Mesodermal cell (in vitro differentiated cells): ENCODE data around the gene PLA2G2C.

ENCODE experiments used
- H3K27ac ChIP-seq: 2 replicates; pipeline ENCODE4 v1.7.0; 2013; ENCODE audit warnings: mild to moderate bottlenecking, low read depth, low read length, moderate library complexity; ENCODE audit not compliant: severe bottlenecking
- H3K36me3 ChIP-seq: 2 replicates; pipeline ENCODE4 v1.7.1; 2013; ENCODE audit warnings: mild to moderate bottlenecking, low read length, moderate library complexity; ENCODE audit not compliant: control insufficient read depth, insufficient read depth
- H3K4me1 ChIP-seq: one replicate; pipeline ENCODE4 v1.7.1; 2013; ENCODE audit warnings: mild to moderate bottlenecking, low read length; ENCODE audit not compliant: insufficient read depth, control insufficient read depth, poor library complexity, severe bottlenecking
- H3K4me3 ChIP-seq: 2 replicates; pipeline ENCODE4 v1.7.0; 2013; ENCODE audit warnings: low read length, control low read depth, mild to moderate bottlenecking; ENCODE audit not compliant: insufficient read depth, poor library complexity, severe bottlenecking; ENCODE audit errors: extremely low read depth
- H3K9me3 ChIP-seq: 2 replicates; pipeline ENCODE4 v1.7.1; 2013; ENCODE audit warnings: mild to moderate bottlenecking, low read length, moderate library complexity; ENCODE audit not compliant: control insufficient read depth
- WGBS, 2 experiments: methylation state at CpG; one replicate each; pipeline ENCODE4 v1.1.5; 2013; ENCODE audit warnings: missing lambda C conversion rate in 2 of 2; ENCODE audit not compliant: insufficient coverage in 2 of 2; 5-methylcytosine and 5-hydroxymethylcytosine counted together

PLA2G2C gene

DNA sequence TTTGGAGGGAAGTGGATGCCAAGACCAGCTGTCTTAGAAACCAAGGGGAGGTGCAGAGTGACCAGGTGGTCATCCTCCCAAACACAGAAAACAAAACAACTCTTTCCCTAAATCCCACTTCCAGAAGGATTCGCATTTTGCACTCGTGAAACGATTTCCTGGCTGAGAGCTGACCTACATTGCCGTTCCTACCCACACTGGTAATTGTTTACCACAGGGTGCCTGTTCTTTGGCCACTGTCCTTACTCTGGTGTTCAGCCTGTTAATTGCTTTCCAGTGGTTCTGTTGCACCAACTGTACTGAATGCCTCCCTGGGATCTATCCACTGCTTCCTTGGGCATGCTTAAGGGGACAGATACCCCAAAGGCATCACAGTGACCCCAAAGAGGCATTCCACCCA, 23.2 kb upstream of the PLA2G2C start:
- WGBS, 2 experiments: 85 to 89% methylated on average over 4 of the region's 4 CpGs
- Histone ChIP-seq H3K27ac (no peak overlapping the region), H3K36me3 (no peaks in the 10 kb centered on the region)

DNA sequence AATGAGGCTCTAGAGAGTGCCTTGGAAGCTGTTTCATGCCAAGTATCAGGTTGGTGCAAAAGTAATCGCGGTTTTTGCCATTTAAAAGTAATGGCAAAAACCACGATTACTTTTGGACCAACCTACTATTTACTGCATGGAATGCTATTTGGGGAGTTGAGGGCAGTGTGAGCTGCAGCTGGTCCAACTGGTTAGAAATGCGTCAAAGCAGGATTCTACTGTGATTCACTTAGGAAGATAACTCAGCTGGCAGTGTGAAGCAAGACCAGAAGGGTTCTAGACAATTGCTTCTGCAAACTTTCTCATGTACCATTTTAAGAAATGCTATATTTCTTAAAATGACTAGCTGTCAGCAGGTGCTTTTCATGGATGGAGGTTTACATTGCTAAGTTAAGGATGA, 21.2 kb upstream of the PLA2G2C start:
- Histone ChIP-seq H3K27ac (no peak overlapping the region), H3K4me1 (no peaks in the 10 kb centered on the region), H3K4me3 (no peak overlapping the region), H3K9me3 (no peaks in the 10 kb centered on the region), H3K36me3 (no peaks in the 10 kb centered on the region)
- WGBS, 2 experiments: 80 to 84% methylated on average over 2 to 3 of the region's 4 CpGs

More for the DNA sequence above, 23.2 kb upstream of the PLA2G2C start:
- Histone ChIP-seq H3K9me3 (no peaks in the 10 kb centered on the region), H3K4me1 (no peaks in the 10 kb centered on the region), H3K4me3 (no peak overlapping the region)

DNA sequence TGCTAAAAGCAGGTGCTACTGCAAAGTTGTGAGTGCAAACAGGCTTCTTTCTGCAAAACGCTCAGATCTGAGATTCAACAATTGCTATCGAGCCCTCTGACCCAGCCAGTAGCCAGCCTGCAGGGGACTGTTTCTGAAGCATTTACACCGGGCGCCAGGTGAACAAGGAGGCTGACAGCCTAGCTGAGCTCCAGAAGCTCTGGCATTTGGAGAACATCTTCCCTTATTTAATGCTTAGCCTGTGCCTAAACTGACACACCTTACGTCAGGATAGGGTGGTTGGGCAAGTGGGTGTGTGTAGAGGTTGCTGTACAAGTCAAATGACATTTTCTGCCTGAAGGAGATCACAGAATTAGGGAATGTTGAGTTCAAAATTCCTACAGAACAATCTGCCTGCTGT, 15.8 kb upstream of the PLA2G2C start:
- Histone ChIP-seq H3K9me3 (no peaks in the 10 kb centered on the region), H3K36me3 (no peaks in the 10 kb centered on the region), H3K27ac (no peak overlapping the region), H3K4me1 (no peaks in the 10 kb centered on the region), H3K4me3 (no peak overlapping the region)
- 91 to 95% methylated on average over 4 to 5 of the region's 5 CpGs for WGBS, 2 experiments

DNA sequence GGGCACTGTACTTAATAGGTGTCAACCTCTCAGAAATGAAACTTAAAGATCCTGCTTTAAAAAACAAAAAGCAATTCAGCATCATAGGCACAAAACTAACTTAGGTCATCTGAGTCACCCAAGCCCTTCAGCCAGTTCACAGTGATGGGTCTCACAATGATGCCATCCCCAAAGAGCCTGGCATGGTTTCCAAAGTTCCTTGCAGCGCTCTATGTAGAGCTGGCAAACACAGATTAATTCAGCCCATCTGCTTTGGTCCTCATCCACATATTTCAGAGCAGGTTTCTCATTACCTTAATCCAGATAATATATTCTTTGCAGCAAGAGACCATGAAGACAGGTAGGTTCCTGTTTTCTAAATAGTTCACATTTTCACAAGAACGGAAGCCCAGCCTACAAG, 14.6 kb upstream of the PLA2G2C start:
- Histone ChIP-seq H3K4me1 (no peaks in the 10 kb centered on the region), H3K4me3 (no peak overlapping the region), H3K9me3 (no peaks in the 10 kb centered on the region), H3K36me3 (no peaks in the 10 kb centered on the region), H3K27ac (no peak overlapping the region)
- WGBS, 2 experiments: 93 to 100% methylated on average over 1 to 2 of the region's 2 CpGs

DNA sequence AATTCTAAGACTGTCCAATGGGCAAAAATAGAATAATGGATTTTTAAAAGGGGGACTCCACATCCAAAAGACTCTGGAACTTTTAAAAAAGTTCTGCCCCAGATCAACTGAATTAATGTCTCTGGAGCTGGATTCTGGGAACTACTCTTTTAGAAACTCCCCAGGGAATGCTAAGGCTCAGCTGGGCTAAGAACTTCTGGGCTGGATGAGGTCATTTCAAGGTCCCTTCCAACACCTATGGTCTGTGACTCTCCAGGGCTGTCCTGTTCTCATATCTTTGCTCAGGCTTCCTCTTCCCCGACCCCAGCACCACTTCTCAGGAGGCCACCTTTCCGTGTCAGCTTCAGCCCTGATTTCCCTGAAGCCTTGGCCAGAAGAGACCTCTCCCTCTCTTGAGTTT, 13.5 kb upstream of the PLA2G2C start:
- Histone ChIP-seq H3K36me3 (no peaks in the 10 kb centered on the region), H3K4me3 (no peak overlapping the region), H3K27ac (no peak overlapping the region), H3K9me3 (no peaks in the 10 kb centered on the region), H3K4me1 (no peaks in the 10 kb centered on the region)
- 95 to 100% methylated on average over 2 of the region's 2 CpGs for WGBS, 2 experiments

DNA sequence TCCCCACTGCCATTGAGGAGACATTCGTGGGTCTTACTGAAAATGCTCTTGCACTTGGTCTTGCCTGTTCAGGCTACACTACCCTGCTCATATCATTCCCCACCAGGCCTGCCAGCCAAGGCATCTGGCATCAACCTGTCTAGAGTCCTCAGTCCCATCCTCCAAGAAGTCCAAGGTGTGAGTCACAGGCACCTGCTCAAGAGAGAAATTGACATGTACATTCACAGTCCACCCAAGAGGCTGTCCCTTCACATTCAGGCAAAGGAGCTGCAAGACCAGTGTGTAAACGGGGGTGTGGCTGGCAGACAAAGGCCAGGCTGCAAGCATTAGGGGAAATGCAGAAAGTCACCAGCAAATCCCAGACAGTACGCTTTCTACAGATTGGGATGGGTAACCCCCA, 13.1 kb upstream of the PLA2G2C start:
- Histone ChIP-seq H3K27ac (no peak overlapping the region), H3K4me1 (no peaks in the 10 kb centered on the region), H3K4me3 (no peak overlapping the region), H3K36me3 (no peaks in the 10 kb centered on the region), H3K9me3 (no peaks in the 10 kb centered on the region)
- 77 to 88% methylated on average over 2 to 3 of the region's 3 CpGs for WGBS, 2 experiments

DNA sequence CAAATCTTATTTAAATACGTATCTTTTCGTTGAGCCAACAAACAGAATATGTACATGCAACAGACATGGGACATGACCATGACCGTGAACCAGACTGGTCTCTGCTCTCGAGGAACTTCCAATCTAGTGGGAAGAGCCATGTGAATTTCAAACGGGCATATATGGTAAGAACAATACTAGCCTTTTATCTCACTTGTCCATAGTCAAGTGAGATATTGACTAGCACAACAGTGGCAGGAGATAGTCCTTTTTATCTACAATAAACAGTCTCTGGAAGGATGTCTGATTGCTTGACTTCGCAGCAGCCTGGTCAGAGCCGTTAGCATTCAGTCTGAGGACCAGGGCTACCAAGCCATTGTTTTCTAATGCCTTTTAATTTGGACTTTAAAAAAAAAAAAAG, 12.6 kb upstream of the PLA2G2C start:
- WGBS, 2 experiments: 86 to 100% methylated on average over 4 to 6 of the region's 7 CpGs
- no peaks in the 10 kb centered on the region for H3K4me1 ChIP-seq
- H3K9me3 ChIP-seq: no peaks in the 10 kb centered on the region
- H3K36me3 ChIP-seq: no peaks in the 10 kb centered on the region
- no peak overlapping the region for H3K4me3 ChIP-seq
- H3K27ac ChIP-seq: no peak overlapping the region

DNA sequence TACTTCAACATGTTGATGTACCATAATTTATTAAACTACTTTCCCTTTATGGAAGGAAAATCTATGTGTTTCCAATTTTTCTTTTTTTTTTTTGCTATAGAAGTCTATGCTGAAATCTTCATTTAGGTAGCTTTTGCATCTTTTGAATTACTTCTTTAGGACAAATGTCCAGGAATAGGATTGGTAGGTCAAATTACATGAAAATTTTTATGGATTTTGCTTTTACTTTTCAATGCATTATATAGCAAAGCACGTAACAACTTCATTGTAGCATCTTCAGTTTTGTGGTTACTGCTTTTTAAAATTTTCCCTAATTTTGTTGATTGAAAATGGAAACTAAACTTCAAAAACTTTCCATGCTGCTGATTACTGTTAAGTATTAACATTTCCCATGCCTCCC, 12.0 kb upstream of the PLA2G2C start:
- no peak overlapping the region for H3K27ac ChIP-seq
- no peaks in the 10 kb centered on the region for H3K4me1 ChIP-seq
- WGBS, 2 experiments: no CpG with 5 or more reads among the region's 1 CpG
- no peaks in the 10 kb centered on the region for H3K9me3 ChIP-seq
- H3K36me3 ChIP-seq: no peaks in the 10 kb centered on the region
- no peak overlapping the region for H3K4me3 ChIP-seq

DNA sequence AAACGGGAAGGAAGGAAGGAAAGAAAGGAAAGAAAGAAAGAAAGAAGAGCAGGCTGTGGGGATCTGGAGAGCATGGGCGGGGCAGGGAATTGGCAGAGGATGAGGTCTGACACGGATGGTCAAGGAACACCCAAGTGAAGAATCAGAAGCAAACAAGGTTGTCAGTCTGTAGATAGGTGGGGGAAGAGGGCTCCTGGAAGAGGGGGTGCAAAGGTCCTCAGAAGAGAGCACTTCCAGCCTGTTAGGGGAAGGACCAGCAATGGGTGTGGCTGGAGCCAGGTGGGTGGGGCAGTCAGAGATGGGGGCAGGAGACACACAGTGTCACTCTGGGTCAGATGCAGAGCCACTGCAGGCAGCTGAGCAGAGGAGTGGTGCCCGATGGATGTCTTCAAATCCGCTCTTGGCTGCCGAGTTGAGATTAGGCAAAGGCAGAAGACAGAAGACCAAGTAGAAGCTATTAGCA, 11.0 kb upstream of the PLA2G2C start:
- no peaks in the 10 kb centered on the region for H3K4me1 ChIP-seq
- no peak overlapping the region for H3K4me3 ChIP-seq
- WGBS, 2 experiments: 89 to 92% methylated on average over 5 of the region's 6 CpGs
- no peaks in the 10 kb centered on the region for H3K9me3 ChIP-seq
- no peaks in the 10 kb centered on the region for H3K36me3 ChIP-seq
- H3K27ac ChIP-seq: no peak overlapping the region

DNA sequence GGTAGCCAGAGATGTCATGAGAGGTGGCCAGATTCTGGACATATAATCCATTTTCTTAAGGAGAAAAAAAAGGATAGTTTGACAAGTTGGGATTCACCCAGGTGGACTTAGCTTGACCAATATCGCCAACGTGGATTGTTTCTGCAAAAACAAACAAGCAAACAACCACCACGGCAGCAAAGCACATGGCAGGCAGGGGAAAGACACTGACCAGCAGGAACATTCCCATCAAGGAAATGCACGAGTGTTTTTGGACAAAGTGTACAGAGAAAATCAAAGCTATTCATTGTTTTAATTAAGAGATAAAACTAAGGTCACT, 9.1 kb upstream of the PLA2G2C start:
- Histone ChIP-seq H3K27ac (no peak overlapping the region), H3K4me1 (no peaks in the 10 kb centered on the region), H3K36me3 (no peaks in the 10 kb centered on the region), H3K4me3 (no peak overlapping the region), H3K9me3 (no peaks in the 10 kb centered on the region)
- WGBS, 2 experiments: 87 to 100% methylated on average over 1 to 4 of the region's 4 CpGs

DNA sequence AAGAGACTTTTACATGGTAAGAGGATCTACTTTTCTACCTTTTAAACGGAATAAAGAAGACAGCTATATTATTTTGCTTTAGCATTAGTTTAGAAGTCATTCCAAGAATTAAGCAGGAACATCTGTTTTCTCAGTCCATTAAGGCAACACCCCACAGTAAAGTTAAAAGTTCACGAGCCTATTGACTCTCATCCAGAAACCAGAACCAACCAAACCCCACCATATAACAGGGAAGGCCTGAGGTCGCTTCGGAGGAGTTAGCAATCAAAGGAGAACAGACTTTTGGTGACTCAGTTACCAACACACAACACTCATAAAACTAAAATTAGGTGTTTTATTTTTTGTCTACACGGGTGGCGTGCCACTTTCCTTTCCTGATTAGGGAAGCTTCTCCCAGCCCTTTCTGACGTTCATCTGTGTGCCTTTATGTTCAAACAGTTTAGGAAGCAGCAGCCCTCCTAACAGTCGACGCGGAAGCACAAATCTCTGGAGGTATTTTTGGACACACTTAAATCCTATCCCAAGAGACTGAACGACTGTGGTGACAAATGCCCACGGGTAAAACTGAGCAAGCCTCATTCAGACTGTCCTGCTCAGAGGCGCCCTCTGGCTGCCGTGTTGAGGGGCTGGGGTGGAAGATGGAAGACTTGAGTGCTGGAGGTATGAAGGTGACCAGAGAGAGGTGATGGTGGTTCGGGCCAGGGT, 8.6 kb upstream of the PLA2G2C start:
- 52 to 56% methylated on average over 9 to 10 of the region's 15 CpGs for WGBS, 2 experiments

More for the DNA sequence above, 8.6 kb upstream of the PLA2G2C start:
- Histone ChIP-seq H3K36me3 (no peaks in the 10 kb centered on the region), H3K9me3 (no peaks in the 10 kb centered on the region), H3K4me1 (no peaks in the 10 kb centered on the region), H3K4me3 (no peak overlapping the region), H3K27ac (no peak overlapping the region)
